Measurements from ENCODE around the gene ARHGAP31. TPM values are rescaled to one million over a fixed set of nuclear protein-coding genes. Genes with fewer than 3 reads are reported as not detected.
A peak's percentile ranks its signal among the peaks of the same experiment; 100 is the strongest.

ARHGAP31 gene
- total and polyA plus RNA-seq, 2 of the 8 experiments (the other 6 are each of a cell fraction or from before 2014, with no cell fraction given): 1.1 to 7.6 TPM

DNA sequence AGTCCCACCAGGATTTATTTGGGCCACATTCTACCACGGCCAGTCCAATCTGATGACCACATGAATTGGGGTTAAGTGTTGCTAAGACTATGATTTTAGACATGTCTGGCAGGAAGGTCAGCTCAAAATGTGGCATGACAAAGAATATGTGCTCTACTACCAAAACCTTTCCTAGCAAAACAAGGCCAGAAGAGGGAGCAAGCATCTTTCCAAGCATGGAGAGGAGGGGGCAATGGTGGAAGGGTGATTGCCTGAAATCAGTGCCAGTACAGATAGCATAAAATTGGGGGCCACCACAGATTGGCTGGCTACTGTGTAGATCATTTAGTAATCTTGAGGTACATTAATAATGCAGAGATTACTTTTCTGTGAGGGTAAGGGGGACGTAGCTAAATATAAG, 126.0 kb downstream of the ARHGAP31 start:
- Histone ChIP-seq H3K79me1 (ENCODE audit: low read depth, low read length) (no peaks in the 10 kb centered on the region), H2BK5ac (ENCODE audit: low read depth, low read length) (no peak overlapping the region), H2BK20ac (ENCODE audit: low read length) (no peak overlapping the region), H3K4ac (replicated peaks; ENCODE audit: insufficient read length, low read depth, low read length) (no peak overlapping the region), H2BK15ac (ENCODE audit: low read length) (no peak overlapping the region), H3K56ac (replicated peaks; ENCODE audit: insufficient read length, low read depth, low read length) (no peak overlapping the region), H2BK120ac (replicated peaks; ENCODE audit: low read depth, low read length) (no peak overlapping the region), H2BK12ac (ENCODE audit: low read depth, low read length) (no peak overlapping the region), H4K91ac (replicated peaks; ENCODE audit: insufficient read length, low read length) (no peak overlapping the region), H3K23me2 (ENCODE audit: low read depth, low read length) (peaks cover 2% of the 10 kb centered on the region; the same call in 1 of the 2 replicates), H4K20me1 (replicated peaks in 1 of 2; ENCODE audit: control insufficient read depth in 1 of 2, insufficient read depth in 2 of 2, low read length in 2 of 2) (no peaks in the 10 kb centered on the region), H2AFZ (ENCODE audit: low read length) (no peak overlapping the region), H3K4me1 (replicated peaks in 1 of 4; ENCODE audit: control insufficient read depth in 3 of 4, insufficient read depth in 4 of 4, low read length in 3 of 4) (no peaks in the 10 kb centered on the region), H3K27ac (ENCODE audit: low read depth, low read length) (no peak overlapping the region), H3K9me3 (ENCODE audit: insufficient read depth in 2 of 2, low read depth in 1 of 2, low read length in 1 of 2) (peaks cover 0 to 9% of the 10 kb centered on the region in 2 experiments; a peak in 2 of 4 replicates), H3K4me3 (ENCODE audit: extremely low read depth in 1 of 4, insufficient read depth in 2 of 4, low read depth in 3 of 4, low read length in 4 of 4) (no peak overlapping the region), H3K4me2 (ENCODE audit: insufficient read depth in 1 of 2, low read depth in 2 of 2, low read length in 2 of 2) (no peak overlapping the region), H3K36me3 (ENCODE audit: control insufficient read depth in 2 of 4, insufficient read depth in 4 of 4, low read length in 3 of 4) (no peaks in the 10 kb centered on the region), H3K14ac (ENCODE audit: insufficient read length) (no peak overlapping the region), H3K18ac (ENCODE audit: extremely low read depth, low read length) (no peak overlapping the region), H3K27me3 (replicated peaks in 1 of 4; ENCODE audit: control insufficient read depth in 3 of 4, extremely low read depth in 1 of 4, insufficient read depth in 3 of 4, low read length in 3 of 4) (no peaks in the 10 kb centered on the region), H3K79me2 (ENCODE audit: control insufficient read depth in 1 of 2, insufficient read depth in 2 of 2, low read length in 2 of 2) (no peaks in the 10 kb centered on the region), H4K8ac (ENCODE audit: extremely low read depth, insufficient read depth, low read length) (no peak overlapping the region), H2AK5ac (ENCODE audit: low read depth, low read length) (no peak overlapping the region), H3K23ac (ENCODE audit: insufficient read length) (no peak overlapping the region), H4K5ac (ENCODE audit: insufficient read length, low read depth, low read length) (no peak overlapping the region), H3K9ac (replicated peaks in 1 of 4; ENCODE audit: extremely low read depth in 1 of 4, low read depth in 3 of 4, low read length in 3 of 4) (no peak overlapping the region; a peak in 1 of 7 replicates)
- ChIA-PET POLR2A (ENCODE audit: partially characterized antibody) (no interaction called here), CTCF (ENCODE audit: partially characterized antibody) (interaction anchor here (0.6 to 2.5 kb wide), 26 partner anchors 8 to 351 kb away, joined by 3 to 8 read pairs (median 4); partner anchors contain the start of gene B4GALT4)
- WGBS, 2 experiments (ENCODE audit: extremely low coverage in 1 of 2, insufficient coverage in 1 of 2, insufficient read length in 1 of 2, insufficient replicate concordance in 2 of 2, low coverage in 1 of 2, low lambda C conversion rate in 2 of 2, missing lambda C conversion rate in 1 of 2): 56% methylated on average over 2 of the region's 2 CpGs; no CpG with 5 or more reads in 1 of the 2 experiments
- DNase-seq (ENCODE audit: low read depth in 1 of 2, low spot score in 2 of 2) (no peak), FAIRE-seq (peak; percentile 96)
- TF ChIP-seq, protein P1, sequence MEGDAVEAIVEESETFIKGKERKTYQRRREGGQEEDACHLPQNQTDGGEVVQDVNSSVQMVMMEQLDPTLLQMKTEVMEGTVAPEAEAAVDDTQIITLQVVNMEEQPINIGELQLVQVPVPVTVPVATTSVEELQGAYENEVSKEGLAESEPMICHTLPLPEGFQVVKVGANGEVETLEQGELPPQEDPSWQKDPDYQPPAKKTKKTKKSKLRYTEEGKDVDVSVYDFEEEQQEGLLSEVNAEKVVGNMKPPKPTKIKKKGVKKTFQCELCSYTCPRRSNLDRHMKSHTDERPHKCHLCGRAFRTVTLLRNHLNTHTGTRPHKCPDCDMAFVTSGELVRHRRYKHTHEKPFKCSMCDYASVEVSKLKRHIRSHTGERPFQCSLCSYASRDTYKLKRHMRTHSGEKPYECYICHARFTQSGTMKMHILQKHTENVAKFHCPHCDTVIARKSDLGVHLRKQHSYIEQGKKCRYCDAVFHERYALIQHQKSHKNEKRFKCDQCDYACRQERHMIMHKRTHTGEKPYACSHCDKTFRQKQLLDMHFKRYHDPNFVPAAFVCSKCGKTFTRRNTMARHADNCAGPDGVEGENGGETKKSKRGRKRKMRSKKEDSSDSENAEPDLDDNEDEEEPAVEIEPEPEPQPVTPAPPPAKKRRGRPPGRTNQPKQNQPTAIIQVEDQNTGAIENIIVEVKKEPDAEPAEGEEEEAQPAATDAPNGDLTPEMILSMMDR (IDR thresholded peaks at IDR 0.05; ENCODE audit: control extremely low read depth in 1 of 3, insufficient read depth in 1 of 3, low read depth in 1 of 3, low read length in 3 of 3): peak; percentile 27 to 74 (median 62)
- peak; percentile 45; the same call in 1 of the 2 replicates for TF ChIP-seq YY1 (IDR thresholded peaks at IDR 0.05; ENCODE audit: low read depth, low read length)
- peak; percentile 56 to 73; a peak in 3 of 4 replicates for TF ChIP-seq RAD21 (IDR thresholded peaks at IDR 0.05 in 1 of 2, conservative IDR thresholded peaks at IDR 0.05 in 1 of 2; ENCODE audit: low read depth in 2 of 2, low read length in 2 of 2)
- no peak for TF ChIP-seq NANOG (IDR thresholded peaks at IDR 0.05; ENCODE audit: insufficient read depth, low read depth, low read length, poor library complexity, severe bottlenecking)

Measured in H1 (cell line).